Transverse colon (tissue), 4 donors: ENCODE measurements around the gene LRRC4B. TPM values are rescaled to one million over a fixed set of nuclear protein-coding genes. Genes with fewer than 3 reads are reported as not detected.

Experiments used
- DNase-seq: peaks from one replicate; pipeline ENCODE4 v3.0.0-alpha.2; 2019
- H3K27ac ChIP-seq, 4 donors: fragments of 200-600 bp; sonication (generic); 2 replicates each; pipeline ENCODE4 v1.5.1; 2016 to 2018; ENCODE audit warnings: inconsistent platforms in 4 of 4
- H3K27me3 ChIP-seq: fragments of 200-600 bp; sonication (generic); 2 replicates; pipeline ENCODE4 v1.5.1; 2017; ENCODE audit warnings: inconsistent platforms
- H3K36me3 ChIP-seq, 4 donors: fragments of 200-600 bp; sonication (generic); 2 replicates each; pipeline ENCODE4 v1.5.1; 2017 to 2019; ENCODE audit warnings: inconsistent platforms in 4 of 4
- H3K4me1 ChIP-seq, 4 donors: fragments of 200-600 bp; sonication (generic); 2 replicates each; pipeline ENCODE4 v1.5.1; 2017 to 2020; ENCODE audit warnings: inconsistent platforms in 4 of 4
- H3K4me3 ChIP-seq, 4 donors: fragments of 200-600 bp; sonication (generic); 1 replicate in 1 of 4; 2 replicates in 3 of 4; pipeline versions ENCODE4 v1.5.1 to v1.6.1; 2017 to 2019; ENCODE audit warnings: inconsistent platforms in 4 of 4
- H3K9me3 ChIP-seq, 2 donors: fragments of 200-600 bp; sonication (generic); 2 replicates each; pipeline ENCODE4 v1.5.1; 2017 to 2019; ENCODE audit warnings: inconsistent platforms in 2 of 2
- CTCF ChIP-seq, 5 experiments: fragments of 200-600 bp in 3 of 5; fragments of 450-650 bp in 2 of 5; sonication (generic) in 3 of 5; IDR thresholded peaks; 1 replicate in 2 of 5; 2 replicates in 3 of 5; pipeline ENCODE4 v1.5.1; 2016 to 2017; ENCODE audit warnings: antibody characterized with exemption in 5 of 5, inconsistent platforms in 3 of 5, mild to moderate bottlenecking in 2 of 5, moderate library complexity in 1 of 5
- EP300 ChIP-seq: sonication (generic); formaldehyde crosslinking; IDR thresholded peaks from one replicate; pipeline ENCODE4 v1.6.1; 2017; ENCODE audit warnings: antibody characterized with exemption, low read depth
- POLR2A ChIP-seq: fragments of 450-650 bp; IDR thresholded peaks from one replicate; pipeline ENCODE4 v1.6.1; 2016; ENCODE audit warnings: antibody characterized with exemption, mild to moderate bottlenecking, moderate library complexity
- POLR2AphosphoS5 ChIP-seq, 3 donors: sonication (generic); formaldehyde crosslinking; IDR thresholded peaks; one replicate each; pipeline ENCODE4 v1.6.1; 2016; ENCODE audit warnings: antibody characterized with exemption in 3 of 3
- WGBS, 2 donors: methylation state at CpG; one replicate each; pipeline ENCODE4 v1.1.5; 2018; ENCODE audit warnings: low coverage in 1 of 2; 5-methylcytosine and 5-hydroxymethylcytosine counted together
- in situ Hi-C, 4 donors: fragments of 200-750 bp; cut with MboI; loops; one replicate each; pipeline versions ENCODE4 v1.15.0 to v1.15.1; 2017; ENCODE audit warnings: low sequenced_read_pairs in 3 of 4, low pct_ligation_motif_present in 1 of 4, low pct_unique_long_range_greater_than_20kb in 1 of 4
- intact Hi-C: fragments of 100-400 bp; cut with DNase I; formaldehyde crosslinking; loops from one replicate; pipeline ENCODE4 v1.15.1; 2023; ENCODE audit warnings: low total_unique reads
- total RNA-seq, 4 donors: library from RNA; depleted of rRNA; stranded (reverse); fragments of >200 nt; gene quantifications; one replicate each; pipeline ENCODE4 v1.1.0, GENCODE V29; 2016

LRRC4B gene
- total RNA-seq, 4 donors from 2014 or later: 0.37 to 1.4 (median 0.91) TPM

GRCh38 chr19:50555033-50555432 lies 13.2 kb downstream of the LRRC4B start:
- no peak for TF ChIP-seq EP300
- no peak for TF ChIP-seq POLR2AphosphoS5 (IDR thresholded peaks at IDR 0.05)
- no peak for TF ChIP-seq POLR2A
- TF ChIP-seq CTCF (IDR thresholded peaks at IDR 0.05): no peak
- 68% methylated on average over 12 of the region's 12 CpGs; no CpG with 5 or more reads in 1 of the 2 donors for WGBS, 2 donors
- Histone ChIP-seq H3K9me3 (no peaks in the 10 kb centered on the region), H3K36me3 (no peaks in the 10 kb centered on the region), H3K4me3 (no peak overlapping the region), H3K27ac (no peak overlapping the region), H3K4me1 (peaks cover 6 to 19% (median 11%) of the 10 kb centered on the region in 4 donors), H3K27me3 (peaks cover 74% of the 10 kb centered on the region)
- in situ Hi-C loops: no loop called here
- intact Hi-C loops: no loop called here
- DNase-seq: no peak

- no peak for TF ChIP-seq EP300
- TF ChIP-seq CTCF (IDR thresholded peaks at IDR 0.05): no peak
- TF ChIP-seq POLR2A: no peak
- no peak for TF ChIP-seq POLR2AphosphoS5 (IDR thresholded peaks at IDR 0.05)
- Histone ChIP-seq H3K36me3 (no peaks in the 10 kb centered on the region), H3K9me3 (no peaks in the 10 kb centered on the region), H3K4me3 (no peak overlapping the region), H3K27me3 (peaks cover 83% of the 10 kb centered on the region), H3K27ac (no peak overlapping the region), H3K4me1 (peaks cover 6 to 19% (median 11%) of the 10 kb centered on the region in 4 donors)
- in situ Hi-C loops (no loop called here), intact Hi-C loops (no loop called here)
- DNase-seq: no peak
- WGBS, 2 donors: 83% methylated on average over 10 of the region's 10 CpGs; no CpG with 5 or more reads in 1 of the 2 donors
Observed at GRCh38 chr19:50554212-50554611, 14.0 kb downstream of the LRRC4B start.

GRCh38 chr19:50553134-50553703 lies 15.0 kb downstream of the LRRC4B start:
- in situ Hi-C loops (no loop called here), intact Hi-C loops (no loop called here)
- Histone ChIP-seq H3K4me1 (peaks cover 6 to 19% (median 11%) of the 10 kb centered on the region in 4 donors), H3K27ac (no peak overlapping the region), H3K4me3 (no peak overlapping the region), H3K27me3 (peaks cover 82% of the 10 kb centered on the region), H3K9me3 (no peaks in the 10 kb centered on the region), H3K36me3 (no peaks in the 10 kb centered on the region)
- WGBS, 2 donors: 76 to 82% methylated on average over 14 to 19 of the region's 19 CpGs
- DNase-seq: no peak
- TF ChIP-seq CTCF (IDR thresholded peaks at IDR 0.05) (no peak), POLR2AphosphoS5 (IDR thresholded peaks at IDR 0.05) (no peak), POLR2A (no peak), EP300 (no peak)

- intact Hi-C loops: no loop called here
Observed at GRCh38 chr19:50552540-50552939, 15.7 kb downstream of the LRRC4B start.

More at GRCh38 chr19:50552540-50552939, 15.7 kb downstream of the LRRC4B start:
- TF ChIP-seq EP300 (no peak), POLR2A (no peak), POLR2AphosphoS5 (IDR thresholded peaks at IDR 0.05) (no peak), CTCF (IDR thresholded peaks at IDR 0.05) (no peak)
- H3K9me3 ChIP-seq: no peaks in the 10 kb centered on the region
- no peak overlapping the region for H3K27ac ChIP-seq
- H3K27me3 ChIP-seq: peaks cover 78% of the 10 kb centered on the region
- no peak overlapping the region for H3K4me3 ChIP-seq
- in situ Hi-C loops: no loop called here
- 78 to 84% methylated on average over 13 to 15 of the region's 15 CpGs for WGBS, 2 donors
- H3K4me1 ChIP-seq: peaks cover 6 to 19% (median 11%) of the 10 kb centered on the region in 4 donors
- no peaks in the 10 kb centered on the region for H3K36me3 ChIP-seq
- no peak for DNase-seq
